ENCODE measurements around the gene GRIK2.

The GRIK2 gene

DNA sequence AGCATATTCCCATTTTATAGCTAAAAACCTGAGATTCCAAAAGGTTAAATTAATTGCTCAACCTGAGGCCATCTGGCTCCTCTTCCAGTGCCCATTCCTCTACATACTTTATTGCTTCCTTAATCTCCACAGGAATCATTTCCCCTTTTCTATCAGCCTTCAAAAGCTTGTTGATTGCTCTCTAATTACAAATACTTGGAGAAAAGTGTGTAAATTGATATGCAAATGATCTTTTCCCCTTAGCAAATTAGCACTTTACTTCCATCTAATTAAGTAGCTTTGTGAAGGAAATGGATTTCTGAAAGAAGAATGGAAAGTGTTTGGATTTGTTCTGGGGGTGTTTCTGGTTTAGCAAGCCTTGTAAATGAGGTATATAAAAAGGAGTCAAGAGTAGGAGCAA, 323.3 kb downstream of the GRIK2 start:
- DNase-seq (ENCODE audit: low read depth): no peak

DNA sequence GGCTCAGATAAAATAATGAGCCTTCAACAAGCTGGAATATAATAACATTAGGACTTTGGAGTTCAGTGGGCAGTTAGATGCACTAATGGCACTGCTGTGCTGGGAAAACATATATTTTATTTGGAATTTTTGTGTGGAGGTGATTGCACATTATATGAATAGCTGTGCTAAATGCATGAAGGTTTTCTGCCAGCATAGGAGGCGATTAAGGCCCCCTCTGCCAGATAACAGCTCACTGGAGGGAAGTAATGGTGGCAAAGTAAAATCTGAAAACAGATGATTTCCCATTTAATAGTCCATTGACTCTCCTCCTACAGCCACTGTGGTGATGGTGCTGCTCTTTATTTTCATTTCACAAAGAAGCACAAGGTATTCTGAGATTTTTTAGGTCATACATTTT, 326.0 kb downstream of the GRIK2 start:
- no peak for DNase-seq (ENCODE audit: low read depth)

DNA sequence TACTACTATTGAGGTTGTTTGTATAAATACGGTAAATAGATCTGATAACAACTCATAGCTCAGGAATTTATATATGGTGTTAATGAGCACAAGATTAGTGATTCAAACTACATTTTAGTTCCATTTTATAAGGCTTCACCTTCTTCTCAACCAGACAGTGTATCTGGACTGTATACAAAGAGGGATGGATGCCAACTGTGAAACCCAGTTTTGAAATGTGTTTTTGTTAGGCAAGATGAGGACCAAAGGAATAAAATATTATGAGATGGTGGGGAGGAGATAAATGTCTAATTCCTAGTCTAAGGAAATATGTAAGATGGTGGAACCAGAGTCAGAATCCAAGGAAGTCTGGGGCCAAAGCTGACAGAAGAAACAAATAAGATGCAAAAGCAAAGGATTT, 329.0 kb downstream of the GRIK2 start:
- DNase-seq (ENCODE audit: low read depth): no peak

DNA sequence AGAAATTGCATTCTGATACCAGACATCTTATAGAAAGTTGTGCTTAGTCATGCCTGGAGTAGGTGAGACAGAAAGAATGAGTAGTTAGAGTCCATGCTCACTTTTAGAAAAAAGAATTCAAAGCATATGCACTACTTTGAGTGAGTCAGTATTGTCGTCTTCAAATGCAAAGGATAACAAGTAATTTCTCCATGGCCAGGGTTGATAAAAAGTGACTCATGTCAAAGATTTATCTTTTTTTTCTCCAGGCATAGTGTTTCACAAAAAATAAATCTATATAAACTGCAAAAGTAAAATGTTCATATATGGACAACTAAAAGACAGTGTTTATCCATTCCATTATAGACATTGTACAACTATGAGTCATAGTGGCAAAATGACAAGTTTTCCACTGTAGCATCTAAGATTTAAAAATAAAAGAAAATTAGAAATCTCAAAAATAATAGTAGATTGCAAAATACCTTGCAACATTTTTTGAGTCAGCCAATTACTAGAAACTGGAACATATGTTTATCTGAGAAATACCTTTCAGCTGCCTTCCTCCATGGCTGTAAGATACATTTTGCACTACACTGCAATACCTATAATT, 329.6 kb downstream of the GRIK2 start:
- no peak for DNase-seq (ENCODE audit: low read depth)

DNA sequence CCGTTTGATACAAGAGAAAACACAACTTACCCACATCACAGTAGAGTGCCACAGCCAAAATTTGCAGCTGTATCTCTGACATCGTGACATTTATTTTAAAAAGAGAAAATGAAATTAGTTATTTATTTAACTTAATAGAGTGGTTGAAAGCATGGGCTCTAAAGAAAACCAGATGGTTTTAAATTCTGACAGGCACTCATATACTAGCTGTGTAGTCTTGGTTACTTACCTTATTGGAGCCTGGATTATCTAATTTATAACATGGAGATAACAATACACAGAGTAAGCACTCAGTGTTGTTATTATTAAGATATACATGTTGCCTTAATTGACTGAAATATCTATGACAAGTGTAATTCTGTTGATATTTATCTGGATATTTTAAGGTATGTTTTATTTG, 334.9 kb downstream of the GRIK2 start:
- no peak for DNase-seq (ENCODE audit: low read depth)

DNA sequence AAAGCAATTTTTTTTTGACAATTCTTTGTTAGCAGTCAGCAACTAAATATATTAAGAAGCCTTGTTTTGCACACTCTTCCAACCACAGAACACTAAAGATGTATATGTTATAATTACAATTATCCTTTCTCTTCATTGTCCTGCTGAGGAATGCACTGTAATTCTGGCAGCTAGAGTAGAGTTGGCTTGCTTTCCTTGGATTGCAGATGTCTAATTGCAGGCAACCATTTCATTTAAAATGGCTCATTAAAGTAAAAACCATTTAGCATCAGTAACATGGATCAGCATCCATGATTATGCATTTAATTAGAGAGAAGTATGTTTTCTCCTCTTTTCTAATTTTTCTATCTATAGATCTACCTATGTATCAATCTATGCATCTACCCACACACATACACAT, 335.4 kb downstream of the GRIK2 start:
- no peak for DNase-seq (ENCODE audit: low read depth)

DNA sequence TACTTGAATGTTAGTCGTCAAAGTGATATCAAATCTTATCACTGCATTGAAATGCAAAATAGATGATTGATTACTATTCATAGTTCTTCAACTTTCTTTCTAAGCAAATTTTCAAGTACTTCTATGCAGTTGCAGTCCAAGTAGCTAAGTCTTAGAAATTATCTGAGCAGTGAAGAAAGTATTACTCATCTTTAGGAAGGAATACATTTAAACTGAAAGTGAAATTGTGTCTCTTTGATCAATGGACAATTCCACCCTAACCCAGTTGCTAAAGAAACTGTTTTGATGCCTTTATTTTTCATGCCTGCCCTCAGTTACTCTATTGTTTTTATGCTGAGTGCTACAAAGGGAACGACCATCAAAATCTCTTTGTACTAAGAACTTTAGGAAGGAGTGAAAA, 337.4 kb downstream of the GRIK2 start:
- no peak for DNase-seq (ENCODE audit: low read depth)

DNA sequence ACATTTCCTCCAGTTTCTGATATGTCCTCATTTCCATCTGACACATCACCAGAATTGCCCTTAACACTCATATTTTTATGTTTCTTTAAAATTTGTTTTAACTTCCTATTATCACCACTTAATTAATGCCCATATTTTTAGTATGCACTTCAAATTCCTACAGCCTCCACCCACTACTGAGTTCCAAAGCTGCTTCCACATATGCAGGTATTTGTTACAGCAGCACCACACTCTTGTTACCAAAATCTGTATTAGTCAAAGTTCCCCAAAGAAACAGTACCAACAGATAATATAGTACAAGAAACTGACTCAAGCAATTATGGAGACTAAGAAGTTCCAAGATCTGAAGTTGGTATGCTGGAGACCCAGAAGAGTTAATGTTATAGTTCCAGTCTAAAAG, 340.4 kb downstream of the GRIK2 start:
- DNase-seq (ENCODE audit: low read depth): no peak

DNA sequence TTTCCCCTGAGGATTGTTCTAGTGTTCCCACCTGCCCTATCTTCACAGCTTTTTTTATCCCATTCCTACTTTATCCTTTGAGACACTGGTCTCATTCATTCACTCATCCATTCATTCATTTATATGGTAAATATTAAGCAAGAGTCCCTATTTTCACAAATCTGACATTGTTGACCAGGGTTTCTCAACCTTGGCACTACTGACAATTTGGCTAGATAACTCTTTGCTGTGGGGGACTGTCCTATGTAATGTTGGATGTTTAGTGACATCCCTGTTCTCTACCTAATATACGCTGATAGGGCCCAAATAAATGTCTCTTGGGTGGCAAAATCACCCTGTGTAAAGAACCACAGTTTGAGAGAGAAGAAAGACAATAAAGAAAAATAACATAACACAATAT, 345.0 kb downstream of the GRIK2 start:
- DNase-seq (ENCODE audit: low read depth): no peak

DNA sequence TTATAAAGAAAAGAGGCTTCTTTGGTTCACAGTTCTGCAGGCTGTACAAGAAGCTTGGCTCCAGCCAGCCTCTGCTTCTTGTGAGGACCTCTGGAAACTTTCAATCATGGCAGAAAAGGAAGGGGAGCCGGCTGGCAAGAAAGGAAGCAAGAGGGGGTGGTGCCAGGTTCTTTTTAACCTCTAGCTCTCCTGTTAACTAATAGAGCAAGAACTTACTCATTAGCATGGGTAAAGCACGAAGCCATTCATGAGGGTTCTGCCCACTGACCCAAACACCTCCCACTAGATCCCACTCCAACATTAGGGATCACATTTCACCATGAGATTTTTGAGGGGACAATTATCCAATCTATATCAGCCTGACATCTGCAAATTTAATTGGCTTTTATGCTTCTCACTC, 347.1 kb downstream of the GRIK2 start:
- no peak for DNase-seq (ENCODE audit: low read depth)

DNA sequence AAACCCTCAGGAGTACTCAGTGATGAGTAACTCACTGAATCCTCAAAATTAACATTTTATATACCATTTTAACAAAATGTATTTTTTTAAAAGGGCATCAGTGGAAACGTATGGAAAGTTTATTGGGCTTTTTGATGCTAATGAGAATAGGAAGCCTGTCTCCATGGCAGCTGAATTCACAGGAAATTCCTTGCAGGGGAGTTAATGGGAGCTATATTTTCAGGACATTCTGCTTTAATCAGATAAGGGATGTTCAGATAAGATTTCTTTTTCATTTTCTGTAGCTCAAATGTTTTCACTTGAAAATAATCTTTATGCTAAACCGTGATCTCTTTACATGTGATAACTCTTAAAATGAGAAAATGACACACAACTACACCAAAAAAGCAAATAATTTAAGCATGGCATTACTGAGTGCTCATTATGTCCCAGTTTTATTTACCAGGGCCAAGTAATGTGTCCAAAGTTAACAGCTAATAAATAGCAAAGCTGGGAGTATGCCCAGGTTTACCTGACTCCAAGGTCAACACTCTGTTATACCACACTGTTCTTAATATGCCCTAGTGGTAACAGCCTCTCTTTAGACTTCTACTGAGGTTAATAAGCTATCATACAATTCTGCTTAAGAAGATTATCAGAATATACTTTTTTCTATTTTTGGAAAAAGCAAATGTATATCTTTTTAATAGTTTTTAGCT, 348.1 kb downstream of the GRIK2 start:
- no peak for DNase-seq (ENCODE audit: low read depth)

DNA sequence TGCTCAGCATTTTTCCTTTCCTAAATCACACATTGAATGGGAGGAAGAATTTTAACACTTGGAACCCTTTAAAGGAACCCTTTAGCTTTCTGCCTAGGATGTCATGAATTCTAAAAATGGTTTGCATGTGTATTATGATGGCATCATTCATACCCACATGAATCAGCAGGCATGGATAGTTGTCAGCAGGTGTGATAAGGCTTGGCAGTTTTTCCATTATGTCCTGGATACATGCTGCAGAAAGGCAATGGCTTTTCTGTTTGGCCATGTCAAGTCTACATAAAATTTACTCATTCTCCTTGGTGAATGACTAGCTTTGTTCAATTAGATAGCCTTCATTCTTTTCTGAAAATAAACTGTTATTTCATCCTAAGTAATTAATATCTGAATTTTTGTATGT, 353.7 kb downstream of the GRIK2 start:
- no peak for DNase-seq (ENCODE audit: low read depth)

DNA sequence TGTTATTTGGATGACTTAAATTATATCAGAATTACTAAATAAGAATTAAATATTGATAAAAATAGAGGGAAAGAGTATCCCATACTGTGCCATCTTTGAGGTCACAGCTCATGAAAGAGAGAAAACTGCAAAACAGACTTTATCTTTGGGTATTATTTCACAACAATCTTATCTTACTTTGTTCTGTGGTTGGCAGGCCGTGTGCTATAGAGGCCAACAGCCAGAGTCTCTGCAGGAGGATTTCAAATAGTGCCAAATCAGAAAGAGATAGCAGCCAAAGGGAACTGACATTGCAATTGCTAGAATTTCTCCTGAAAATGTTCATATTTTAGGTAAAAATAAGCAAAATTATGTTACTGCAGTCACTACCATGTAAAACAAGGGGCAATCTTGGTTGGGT, 354.2 kb downstream of the GRIK2 start:
- DNase-seq (ENCODE audit: low read depth): no peak

DNA sequence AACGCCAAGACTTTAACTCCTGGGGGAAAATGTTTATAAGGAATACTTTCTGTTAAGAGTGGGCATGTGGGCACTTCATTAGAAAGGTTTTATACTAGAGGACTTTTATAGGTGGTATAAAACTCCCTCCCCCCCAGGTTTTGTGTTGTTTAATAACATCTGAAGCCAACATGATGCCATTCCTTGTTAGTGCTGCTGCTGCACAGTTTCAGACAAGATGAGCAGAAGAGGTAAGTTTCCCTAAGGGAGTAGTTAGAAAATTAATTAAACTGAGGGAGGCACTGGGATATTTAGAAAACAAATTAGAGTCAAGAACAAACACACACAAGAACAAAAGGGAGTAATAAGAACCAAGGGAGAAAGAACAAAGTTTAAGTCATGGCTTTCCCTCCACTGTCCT, 362.4 kb downstream of the GRIK2 start:
- no peak for DNase-seq (ENCODE audit: low read depth)

DNA sequence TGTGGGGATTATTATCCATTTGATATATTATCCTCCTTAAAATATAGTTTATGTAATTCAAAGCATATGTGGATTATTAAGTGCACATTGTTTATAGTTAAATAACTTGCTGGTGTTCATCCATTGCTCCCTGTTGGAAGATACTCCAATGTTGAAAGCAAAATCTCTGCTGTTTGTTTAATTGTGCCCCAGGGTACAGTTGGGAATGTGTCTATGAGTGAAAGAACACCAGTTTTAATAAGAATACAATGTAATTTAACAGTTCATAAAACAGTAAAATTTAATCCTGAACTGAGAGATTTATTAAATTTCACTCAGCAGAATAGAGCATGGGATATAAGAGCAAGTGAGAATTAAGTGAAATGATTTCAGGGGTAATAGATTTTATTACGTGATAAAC, 364.9 kb downstream of the GRIK2 start:
- no peak for DNase-seq (ENCODE audit: low read depth)

DNA sequence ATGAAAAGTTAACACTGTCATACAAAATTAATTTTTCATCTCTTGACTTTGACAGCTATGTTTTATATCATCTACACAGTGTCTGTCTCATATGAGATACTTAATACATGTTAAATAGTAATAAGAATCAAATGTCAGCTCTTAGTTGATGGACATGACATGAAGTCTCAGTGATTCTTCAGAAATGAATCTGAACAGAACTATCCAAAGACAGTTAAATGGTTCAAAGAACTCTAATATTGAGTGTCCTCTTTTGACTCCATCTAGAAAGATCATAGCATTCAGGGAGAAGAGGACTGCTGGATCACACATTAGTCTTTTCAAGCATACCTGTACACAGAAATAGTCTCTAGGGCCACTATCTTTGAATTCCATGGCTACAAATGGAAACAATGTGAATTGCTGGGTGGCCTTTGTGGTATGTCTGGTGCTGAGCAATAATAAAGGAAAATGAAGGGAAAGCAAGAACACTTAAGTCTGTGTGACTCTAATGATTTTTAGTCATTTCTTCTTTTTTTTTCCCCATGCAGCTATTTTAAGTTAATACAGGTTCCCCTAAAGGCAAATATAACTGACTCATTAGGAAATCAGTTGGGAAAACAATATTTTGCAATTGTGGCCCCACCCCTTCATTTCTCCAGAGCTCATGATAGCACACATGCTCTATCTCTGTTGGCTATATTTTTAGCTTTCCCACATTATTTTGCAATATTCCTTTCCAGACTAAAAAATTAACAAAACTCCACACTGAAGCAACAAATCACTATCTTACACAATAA, 367.5 kb downstream of the GRIK2 start:
- no peak for DNase-seq (ENCODE audit: low read depth)

DNA sequence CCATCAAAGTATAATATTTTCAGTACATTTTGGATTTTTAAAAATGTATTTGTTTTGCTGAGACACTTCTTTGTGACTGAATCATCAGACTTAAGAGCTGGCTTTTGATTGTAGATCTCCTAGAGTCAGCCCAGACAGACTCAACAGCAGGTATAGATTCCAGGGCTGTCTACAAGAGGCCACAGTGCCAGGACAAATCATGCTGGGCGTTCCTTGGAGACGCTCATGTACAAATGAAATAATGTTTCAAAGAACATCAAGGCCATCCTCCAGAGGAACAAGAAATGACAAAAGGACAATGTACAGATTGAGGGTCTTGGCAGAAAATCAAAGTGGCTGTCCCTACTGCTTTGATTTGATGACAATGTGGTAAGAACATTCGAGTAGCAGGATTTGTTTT, 369.3 kb downstream of the GRIK2 start:
- no peak for DNase-seq (ENCODE audit: low read depth)

DNA sequence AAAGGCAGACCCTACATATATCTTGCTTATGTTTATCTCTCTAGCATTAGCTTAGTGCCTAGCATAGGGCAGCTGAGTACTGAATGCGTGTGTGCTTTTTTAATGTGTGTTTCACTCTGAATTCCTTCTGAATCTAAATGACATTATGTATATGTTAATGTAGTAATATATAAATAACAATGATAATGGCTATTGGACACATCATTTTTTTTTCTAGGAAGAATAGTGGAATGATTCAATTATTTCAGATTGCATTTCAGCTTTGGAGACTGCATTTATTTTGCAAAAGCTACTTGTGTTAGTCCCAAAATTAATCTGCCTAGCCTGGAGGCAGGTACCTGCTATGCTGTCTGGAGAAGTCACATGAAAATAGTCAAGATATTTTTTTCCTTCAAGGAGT, 371.8 kb downstream of the GRIK2 start:
- no peak for DNase-seq (ENCODE audit: low read depth)

DNA sequence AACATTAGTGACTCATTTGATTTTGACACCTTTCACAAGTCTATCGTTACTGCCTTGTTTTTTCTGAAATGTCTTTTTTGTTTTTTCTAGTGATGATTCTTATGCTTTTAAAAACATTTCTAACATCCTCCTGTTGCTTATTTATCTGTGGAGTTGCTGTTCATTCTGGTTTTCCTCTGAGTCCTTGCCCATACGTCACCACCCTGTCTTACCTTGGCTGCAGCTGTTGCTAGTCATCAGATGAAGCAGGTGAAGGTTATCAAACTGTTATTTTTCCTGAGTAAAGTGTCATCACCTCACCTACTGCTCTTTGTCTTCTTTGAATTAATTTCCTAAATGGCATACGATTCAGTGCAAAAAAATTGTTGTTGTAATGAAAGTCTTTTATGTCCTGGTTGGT, 376.6 kb downstream of the GRIK2 start:
- DNase-seq (ENCODE audit: low read depth): no peak

DNA sequence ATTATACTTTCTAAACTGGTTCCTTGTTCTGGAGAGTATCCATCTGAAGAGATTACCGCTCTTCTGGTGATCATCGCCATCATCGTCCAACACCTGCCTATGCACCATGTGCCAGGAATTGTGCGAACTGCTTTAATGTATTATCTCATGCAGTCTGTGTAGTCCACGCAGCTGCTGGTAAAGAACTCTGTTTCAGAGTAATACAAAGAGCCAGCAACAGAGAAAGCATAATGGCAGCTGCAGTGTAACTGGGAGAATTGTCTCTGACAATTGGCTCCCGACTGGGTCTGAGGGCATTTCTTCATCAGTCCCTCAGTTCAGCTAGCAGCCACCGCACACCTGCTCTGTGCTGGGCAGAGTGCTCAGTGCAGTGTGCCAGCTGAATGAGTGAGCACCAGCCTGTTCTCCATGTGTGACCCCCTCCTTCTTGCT, 383.4 kb downstream of the GRIK2 start:
- DNase-seq (ENCODE audit: low read depth): no peak

DNA sequence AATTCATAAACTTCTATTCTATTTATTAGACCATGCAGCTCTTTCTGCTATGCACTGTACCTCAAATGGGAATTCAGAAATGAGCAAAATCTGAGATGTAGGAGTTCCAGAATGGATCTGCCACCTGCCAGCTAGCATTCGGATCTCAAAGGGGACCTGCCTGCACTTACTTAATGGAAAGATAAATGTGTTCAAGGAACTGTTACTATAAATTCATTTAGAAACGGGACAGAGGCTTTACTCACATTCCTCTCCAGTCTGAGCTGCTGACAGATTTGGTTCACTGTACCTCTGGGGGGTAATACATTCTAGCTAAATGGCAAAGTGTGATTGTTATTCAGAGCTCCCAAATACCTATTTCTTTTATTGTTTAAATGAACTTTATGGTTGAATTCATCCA, 384.1 kb downstream of the GRIK2 start:
- no peak for DNase-seq (ENCODE audit: low read depth)

DNA sequence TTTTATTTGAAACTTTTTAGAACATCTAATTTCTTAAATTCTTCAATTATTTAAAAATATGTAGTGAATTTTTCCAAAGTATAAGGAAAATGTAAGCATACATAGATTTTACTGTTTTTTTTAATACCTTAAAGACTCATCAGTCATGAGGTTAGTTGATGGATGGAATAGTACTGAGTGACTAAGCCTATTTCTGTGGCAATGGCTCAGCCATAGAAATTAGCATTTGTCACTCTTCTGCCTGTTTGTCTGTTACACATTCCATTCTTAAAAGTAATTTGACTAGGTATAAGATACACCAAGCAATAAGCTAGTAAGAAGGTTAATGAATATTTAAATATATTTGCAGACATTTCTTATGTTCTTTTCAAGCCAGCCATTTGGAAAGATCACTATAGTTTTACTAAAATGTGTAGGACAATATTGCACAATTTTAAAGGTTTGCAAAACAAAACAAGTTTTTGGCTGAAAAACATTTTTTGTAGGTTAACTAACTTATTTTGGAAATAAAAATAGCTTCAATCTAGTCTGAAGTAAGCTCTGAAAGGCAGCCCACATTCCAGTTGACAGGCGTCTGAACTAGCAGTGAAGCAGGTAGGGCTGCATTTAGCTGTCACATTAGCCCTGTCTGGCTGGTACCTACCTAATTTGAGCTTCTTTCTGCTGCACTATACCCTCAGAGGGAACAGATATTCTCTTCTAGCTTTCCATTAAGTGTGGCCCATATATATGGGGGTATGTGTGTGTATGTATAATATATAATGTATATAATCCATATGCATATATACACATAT, 385.7 kb downstream of the GRIK2 start:
- no peak for DNase-seq (ENCODE audit: low read depth)

DNA sequence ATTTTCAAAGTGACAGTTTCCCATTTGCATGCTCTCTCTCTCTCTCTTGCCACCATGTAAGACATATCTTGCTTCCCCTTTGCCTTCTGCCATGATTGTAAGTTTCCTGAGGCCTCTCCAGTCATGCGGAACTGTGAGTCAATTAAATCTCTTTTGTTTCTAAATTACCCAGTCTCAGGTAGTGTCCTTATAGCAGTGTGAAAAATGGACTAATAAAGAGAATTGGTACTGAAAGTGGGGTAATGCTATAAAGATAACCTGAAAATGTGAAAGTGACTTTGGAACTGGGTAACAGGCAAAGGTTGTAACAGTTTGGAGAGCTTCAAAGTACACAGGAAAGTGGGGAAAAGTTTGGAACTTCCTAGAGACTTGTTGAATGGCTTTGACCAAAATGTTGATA, 389.8 kb downstream of the GRIK2 start:
- no peak for DNase-seq (ENCODE audit: low read depth)
